Brain microvascular endothelial cell (primary cell): ENCODE results near the gene FBXW11.

Experiments used
- DNase-seq: peaks from one replicate; pipeline ENCODE4 v3.0.0-alpha.2; 2020
- H3K27ac ChIP-seq: fragments of 250-450 bp; sonication (Bioruptor Pico); 2 replicates; pipeline ENCODE4 v1.5.1; 2020; ENCODE audit warnings: mild to moderate bottlenecking, moderate library complexity
- H3K27me3 ChIP-seq: fragments of 250-450 bp; sonication (Bioruptor Pico); replicated peaks from 2 replicates; pipeline ENCODE4 v1.5.1; 2020; ENCODE audit warnings: mild to moderate bottlenecking
- H3K36me3 ChIP-seq: fragments of 250-450 bp; sonication (Bioruptor Pico); replicated peaks from 2 replicates; pipeline ENCODE4 v1.5.1; 2020; ENCODE audit warnings: mild to moderate bottlenecking
- H3K4me3 ChIP-seq: 2 replicates; pipeline ENCODE4 v1.5.1; 2011; ENCODE audit warnings: low read depth, mild to moderate bottlenecking, control low read depth, low read length, moderate library complexity
- in situ Hi-C: cut with HindIII; loops from 2 replicates; pipeline ENCODE4 v1.10.0; 2017; ENCODE audit warnings: low sequenced_read_pairs, low pct_ligation_motif_present
- TF ChIP-seq, protein P1 (sequence below): IDR thresholded peaks from 2 replicates; pipeline ENCODE4 v1.5.1; 2011; ENCODE audit warnings: low read depth, mild to moderate bottlenecking, moderate library complexity, low read length, control low read depth, inconsistent platforms; ENCODE audit errors: missing control alignments

Gene FBXW11

DNA sequence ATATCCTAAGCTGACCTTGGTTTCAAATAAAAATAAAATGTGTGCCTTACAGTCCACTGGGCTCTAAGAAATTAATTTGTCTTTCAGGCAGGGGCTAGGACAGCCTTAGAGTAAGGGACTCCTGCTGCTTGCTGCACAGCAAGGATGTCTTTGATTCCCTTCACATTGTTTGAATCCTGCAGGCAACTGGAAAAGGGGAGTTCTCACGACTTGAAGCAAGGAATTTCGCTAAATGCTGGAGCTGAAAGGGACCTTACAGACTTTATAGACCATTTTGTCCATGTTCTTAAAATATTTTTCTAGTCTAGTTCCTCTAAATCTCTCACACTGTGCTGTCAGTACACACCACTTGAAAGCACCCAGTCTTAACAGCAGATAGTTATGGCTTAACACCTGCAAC lies 35.6 kb downstream of the FBXW11 start:
- Histone ChIP-seq H3K27me3 (no peaks in the 10 kb centered on the region), H3K27ac (no peak overlapping the region), H3K4me3 (no peak overlapping the region), H3K36me3 (no peaks in the 10 kb centered on the region)
- DNase-seq = no peak
- TF ChIP-seq, protein P1, sequence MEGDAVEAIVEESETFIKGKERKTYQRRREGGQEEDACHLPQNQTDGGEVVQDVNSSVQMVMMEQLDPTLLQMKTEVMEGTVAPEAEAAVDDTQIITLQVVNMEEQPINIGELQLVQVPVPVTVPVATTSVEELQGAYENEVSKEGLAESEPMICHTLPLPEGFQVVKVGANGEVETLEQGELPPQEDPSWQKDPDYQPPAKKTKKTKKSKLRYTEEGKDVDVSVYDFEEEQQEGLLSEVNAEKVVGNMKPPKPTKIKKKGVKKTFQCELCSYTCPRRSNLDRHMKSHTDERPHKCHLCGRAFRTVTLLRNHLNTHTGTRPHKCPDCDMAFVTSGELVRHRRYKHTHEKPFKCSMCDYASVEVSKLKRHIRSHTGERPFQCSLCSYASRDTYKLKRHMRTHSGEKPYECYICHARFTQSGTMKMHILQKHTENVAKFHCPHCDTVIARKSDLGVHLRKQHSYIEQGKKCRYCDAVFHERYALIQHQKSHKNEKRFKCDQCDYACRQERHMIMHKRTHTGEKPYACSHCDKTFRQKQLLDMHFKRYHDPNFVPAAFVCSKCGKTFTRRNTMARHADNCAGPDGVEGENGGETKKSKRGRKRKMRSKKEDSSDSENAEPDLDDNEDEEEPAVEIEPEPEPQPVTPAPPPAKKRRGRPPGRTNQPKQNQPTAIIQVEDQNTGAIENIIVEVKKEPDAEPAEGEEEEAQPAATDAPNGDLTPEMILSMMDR = no peak
- in situ Hi-C loops = no loop called here

DNA sequence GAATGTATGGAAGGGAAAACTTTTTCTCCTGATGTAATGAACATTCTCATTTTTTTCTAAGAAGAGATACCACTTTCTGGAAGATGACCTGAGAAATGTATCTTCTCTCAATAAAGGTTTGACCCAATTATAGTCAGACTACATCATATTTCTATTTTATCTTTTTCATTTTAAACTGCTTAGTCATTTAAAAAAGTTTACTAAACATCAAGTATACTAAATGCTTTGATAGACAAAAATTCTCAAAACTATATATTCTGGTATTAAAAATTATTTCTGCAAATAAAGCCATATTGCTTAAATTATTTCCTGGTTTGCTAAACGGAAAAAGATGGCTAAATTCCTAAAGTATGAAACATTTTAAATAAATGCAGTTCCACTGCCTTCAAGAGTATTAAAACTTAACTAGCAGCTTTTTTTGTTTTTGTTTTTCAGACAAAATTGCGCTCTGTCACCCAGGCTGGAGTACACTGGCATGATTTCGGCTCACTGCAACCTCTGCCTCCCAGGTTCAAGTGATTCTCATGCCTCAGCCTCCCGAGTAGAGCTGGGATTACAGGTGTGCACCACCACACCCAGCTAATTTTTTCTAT lies 37.1 kb downstream of the FBXW11 start:
- Histone ChIP-seq H3K36me3 (no peaks in the 10 kb centered on the region), H3K27me3 (no peaks in the 10 kb centered on the region), H3K4me3 (no peak overlapping the region), H3K27ac (no peak overlapping the region)
- TF ChIP-seq, protein P1 = no peak
- no peak for DNase-seq
- in situ Hi-C loops = no loop called here

DNA sequence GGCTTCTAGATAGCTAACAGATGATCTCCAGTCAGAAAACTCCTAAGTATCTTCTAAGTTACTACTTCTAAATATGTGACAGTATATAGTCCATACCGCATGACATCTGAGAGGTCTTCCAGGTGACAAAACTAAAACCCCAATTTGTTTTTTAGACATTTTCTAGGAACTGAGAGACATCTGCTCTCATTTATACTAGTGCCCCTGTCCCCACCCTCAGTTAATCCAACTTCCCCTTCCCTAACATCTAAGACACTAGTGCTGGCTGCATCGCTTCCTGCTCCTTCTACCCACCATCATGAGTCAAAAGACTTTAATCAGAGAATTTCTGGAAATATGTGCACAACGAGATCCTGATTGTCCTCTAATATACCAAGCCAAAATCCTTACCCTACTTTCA lies 37.9 kb downstream of the FBXW11 start:
- no peaks in the 10 kb centered on the region for H3K27me3 ChIP-seq
- in situ Hi-C loops = no loop called here
- DNase-seq = no peak
- TF ChIP-seq, protein P1 = no peak
- H3K27ac ChIP-seq = no peak overlapping the region
- no peaks in the 10 kb centered on the region for H3K36me3 ChIP-seq
- no peak overlapping the region for H3K4me3 ChIP-seq

DNA sequence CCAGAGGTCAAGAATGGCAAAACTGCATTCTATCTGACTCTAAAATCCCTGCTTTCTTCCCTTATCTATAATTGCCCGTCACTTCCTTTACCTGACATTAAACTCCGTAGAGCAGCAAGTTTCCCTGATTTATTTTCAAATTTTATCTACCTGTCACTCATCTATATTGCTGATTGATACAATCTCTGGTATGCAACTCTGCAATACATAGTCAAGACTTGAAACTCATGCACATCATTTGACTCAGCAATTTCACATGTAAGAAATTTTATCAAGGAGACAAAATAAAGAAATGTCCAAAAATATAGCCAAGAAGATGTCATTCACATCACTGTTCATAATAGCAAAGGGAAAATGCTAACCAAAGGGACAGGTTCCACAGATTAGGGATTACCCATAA lies 39.5 kb downstream of the FBXW11 start:
- Histone ChIP-seq H3K27me3 (no peaks in the 10 kb centered on the region), H3K27ac (no peak overlapping the region), H3K36me3 (no peaks in the 10 kb centered on the region), H3K4me3 (no peak overlapping the region)
- in situ Hi-C loops = no loop called here
- TF ChIP-seq, protein P1 = no peak
- no peak for DNase-seq

DNA sequence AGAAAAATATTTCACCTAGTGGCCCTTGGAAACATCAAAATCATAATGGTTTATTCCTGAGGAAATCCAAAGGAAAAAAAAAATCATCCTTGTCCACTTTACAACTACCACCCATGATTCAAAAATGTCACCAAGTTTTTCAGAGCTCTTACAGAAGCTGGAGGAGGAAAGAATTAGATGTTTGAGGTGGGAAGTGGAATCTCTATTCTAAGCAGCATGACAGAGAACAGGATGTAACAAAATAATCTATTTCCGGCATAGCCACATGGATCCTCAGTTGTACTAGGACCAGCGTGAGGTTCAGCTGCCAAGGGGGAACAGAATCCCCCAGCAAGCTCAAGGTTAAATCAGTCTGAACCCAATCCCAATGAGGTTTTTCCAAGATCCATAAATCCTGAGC lies 40.2 kb downstream of the FBXW11 start:
- no peaks in the 10 kb centered on the region for H3K27me3 ChIP-seq
- H3K4me3 ChIP-seq = no peak overlapping the region
- TF ChIP-seq, protein P1 = no peak
- H3K27ac ChIP-seq = no peak overlapping the region
- in situ Hi-C loops = no loop called here
- no peaks in the 10 kb centered on the region for H3K36me3 ChIP-seq
- no peak for DNase-seq

DNA sequence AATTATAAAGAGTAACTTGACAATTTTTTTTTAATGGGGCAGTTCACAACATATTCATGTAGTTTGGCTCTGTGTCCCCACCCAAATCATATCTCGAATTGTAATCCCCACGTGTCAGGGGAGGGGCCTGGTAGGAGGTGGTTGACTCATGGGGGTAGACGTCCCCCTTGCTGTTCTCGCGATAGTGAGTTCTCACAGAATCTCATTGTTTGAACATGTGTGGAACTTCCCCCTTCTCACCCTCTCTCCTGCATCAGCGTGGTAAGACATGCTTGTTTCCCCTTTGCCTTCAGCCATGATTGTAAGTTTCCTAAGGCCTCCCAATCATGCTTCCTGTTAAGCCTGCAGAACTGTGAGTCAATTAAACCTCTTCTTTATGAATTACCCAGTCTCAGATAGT lies 40.7 kb downstream of the FBXW11 start:
- in situ Hi-C loops = no loop called here
- Histone ChIP-seq H3K4me3 (no peak overlapping the region), H3K27me3 (no peaks in the 10 kb centered on the region), H3K27ac (no peak overlapping the region), H3K36me3 (no peaks in the 10 kb centered on the region)
- TF ChIP-seq, protein P1 = no peak
- no peak for DNase-seq
